C1 segment of cervical spinal cord (tissue), 14 donors: ENCODE measurements around the gene PRM2.

Experiments used
- DNase-seq, 14 donors: peaks; one replicate each; lab custom pipeline; 2025; lab: John Stamatoyannopoulos, UW

Gene PRM2, protein sequence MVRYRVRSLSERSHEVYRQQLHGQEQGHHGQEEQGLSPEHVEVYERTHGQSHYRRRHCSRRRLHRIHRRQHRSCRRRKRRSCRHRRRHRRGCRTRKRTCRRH

DNA sequence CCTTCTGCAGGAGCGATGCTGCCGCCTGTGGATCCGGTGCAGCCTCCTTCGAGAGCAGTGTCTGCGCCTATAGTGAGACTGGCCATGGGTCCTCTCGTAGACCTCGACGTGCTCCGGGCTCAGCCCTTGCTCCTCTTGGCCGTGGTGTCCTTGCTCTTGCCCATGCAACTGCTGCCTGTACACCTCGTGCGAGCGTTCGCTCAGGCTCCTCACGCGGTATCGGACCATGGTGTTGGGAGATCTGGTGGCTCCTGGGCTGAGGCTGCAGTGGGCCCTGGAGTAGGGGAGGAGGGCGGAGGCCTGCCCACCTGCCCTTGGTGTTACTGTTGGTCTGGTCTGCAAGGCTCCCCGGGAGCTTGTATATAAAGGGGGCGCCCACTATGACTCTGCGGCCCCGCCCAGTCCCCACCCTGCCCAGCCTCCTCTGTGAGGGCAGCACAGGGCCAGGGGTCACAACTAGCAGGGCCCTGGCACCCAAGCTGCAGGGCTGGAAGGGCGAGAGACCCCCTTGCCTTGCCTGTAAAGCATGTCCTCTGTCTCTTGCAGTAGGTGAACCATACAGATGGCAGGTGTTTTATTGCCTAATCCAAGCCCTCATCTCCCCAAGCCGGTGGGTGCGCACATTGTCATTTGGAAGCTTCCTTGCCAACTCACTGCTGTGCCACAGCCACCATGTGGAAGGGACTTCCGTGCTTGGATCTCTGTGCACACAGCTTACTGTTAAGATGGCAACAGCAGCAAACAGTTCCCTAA is at the start of gene PRM2:
PRM2 (minus strand) TSS at position 338 of the 753 bp plus-strand sequence; CDS start at position 228, 110 bp downstream.
- DNase-seq = no peak

DNA sequence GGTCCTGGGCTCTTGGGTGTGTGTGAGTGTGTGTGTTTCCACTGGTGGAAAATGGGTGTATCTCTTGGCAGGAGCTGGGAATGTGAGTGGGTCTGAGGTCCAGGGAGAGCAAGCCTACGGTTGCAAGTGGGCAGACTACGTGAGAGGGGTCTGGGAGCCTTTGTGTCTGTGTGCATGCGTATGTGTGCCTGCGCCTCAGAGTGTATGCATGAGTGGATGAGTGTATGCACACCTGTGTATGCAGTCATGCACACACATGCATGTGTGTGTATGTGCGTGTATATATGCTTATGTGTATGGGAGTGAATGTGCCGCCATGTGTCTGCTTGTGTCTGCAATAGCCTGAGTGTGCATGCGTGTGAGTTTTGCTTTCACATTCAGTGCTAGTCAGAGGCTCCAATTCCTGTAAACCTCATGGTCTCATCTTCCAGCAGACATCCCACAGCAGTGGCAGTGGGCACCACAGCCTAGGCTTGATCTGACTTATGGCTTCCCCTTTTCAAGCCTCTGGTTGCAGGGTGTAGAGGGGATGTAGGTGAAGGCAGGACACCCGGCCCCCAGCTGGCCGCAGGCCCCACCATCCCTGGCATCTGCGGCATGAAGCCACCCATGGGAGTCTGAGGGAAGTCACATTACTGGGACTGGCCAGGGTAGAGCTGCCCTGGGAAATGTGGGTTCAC is 49.3 kb upstream of the PRM2 start:
- peak in 1 of 14 donors; percentile 28 for DNase-seq

DNA sequence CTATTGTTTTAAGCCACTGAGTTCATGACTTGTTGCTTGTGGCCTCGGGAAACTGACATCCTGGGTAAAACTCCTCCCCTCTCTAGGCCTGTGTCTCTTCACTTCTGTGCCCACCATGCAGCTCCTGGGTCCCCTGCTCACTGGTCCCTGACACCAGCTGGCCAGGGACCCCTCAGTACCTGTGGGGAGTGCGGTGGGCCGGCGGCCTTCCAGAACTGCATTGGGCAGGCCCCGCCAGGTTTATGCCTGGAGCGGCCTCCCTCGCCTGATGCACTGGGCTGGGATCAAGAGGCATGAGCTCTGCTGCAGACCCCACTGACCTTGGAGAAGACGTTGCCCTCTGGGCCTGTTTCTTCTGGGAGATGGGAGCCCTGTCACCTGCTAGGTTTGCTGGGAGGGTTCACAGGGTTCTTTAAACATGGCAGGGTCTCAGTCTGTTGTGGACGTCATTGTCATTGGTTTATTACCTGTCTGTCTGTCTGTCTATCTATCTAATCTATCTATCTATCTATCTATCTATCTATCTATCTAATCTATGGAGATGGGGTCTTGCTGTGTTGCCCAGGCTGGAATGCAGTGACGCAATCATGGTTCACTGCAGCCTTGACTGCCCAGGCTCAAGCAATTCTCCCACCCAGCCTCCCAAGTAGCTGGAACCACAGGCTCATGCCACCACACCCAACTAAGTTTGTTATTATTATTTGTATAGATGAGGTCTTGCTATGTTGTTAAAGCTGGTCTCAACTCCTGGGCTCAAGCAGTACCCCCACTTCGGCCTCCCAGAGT is 47.5 kb upstream of the PRM2 start:
- no peak for DNase-seq

DNA sequence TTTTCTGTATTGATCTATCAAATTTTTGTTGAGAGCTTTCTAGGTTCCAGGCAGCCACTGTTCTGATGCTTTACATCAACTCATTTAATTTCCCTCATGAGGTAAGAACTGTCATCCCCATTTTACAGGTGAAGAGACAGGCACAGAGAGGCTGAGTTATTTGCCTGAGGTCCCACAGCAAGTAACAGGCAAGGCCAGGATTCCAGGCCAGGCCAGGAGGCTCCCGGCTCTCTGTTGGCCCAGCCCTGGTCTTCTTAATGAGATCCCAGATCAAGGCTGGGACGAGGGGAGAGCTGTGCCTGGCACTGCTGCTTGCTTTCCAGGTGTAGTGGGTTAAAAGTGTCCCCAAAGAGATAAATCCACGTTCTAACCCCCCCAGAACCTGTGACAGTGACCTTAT is 46.5 kb upstream of the PRM2 start:
- no peak for DNase-seq

DNA sequence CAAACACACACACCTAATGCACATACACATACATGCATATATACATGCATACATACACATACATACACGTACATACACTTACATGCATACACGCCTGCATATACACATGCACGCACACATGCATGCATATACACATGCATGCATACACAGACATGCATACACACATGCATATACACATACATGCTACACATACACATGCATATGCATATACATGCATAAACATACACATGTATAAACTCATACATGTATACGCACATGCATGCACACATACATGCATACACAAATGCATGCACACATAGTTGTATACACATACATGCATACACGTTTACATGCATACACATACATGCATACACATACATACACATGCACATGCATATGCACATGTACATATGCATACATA is 45.4 kb upstream of the PRM2 start:
- DNase-seq = no peak

DNA sequence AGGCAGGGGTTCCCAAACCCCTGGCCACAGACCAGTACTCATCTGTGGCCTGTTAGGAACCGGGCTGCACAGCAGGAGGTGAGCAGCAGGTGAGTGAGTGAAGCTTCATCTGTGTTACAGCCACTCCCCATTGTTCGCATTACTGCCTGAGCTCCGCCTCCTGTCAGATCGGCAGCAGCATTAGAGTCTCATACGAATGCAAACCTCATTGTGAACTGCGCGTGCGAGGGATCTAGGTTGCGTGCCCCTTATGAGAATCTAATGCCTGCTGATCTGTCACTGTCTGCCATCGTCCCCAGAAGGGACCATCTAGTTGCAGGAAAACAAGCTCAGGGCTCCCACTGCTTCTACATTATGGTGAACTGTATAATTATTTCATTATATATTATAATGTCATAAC is 43.9 kb upstream of the PRM2 start:
- no peak for DNase-seq

DNA sequence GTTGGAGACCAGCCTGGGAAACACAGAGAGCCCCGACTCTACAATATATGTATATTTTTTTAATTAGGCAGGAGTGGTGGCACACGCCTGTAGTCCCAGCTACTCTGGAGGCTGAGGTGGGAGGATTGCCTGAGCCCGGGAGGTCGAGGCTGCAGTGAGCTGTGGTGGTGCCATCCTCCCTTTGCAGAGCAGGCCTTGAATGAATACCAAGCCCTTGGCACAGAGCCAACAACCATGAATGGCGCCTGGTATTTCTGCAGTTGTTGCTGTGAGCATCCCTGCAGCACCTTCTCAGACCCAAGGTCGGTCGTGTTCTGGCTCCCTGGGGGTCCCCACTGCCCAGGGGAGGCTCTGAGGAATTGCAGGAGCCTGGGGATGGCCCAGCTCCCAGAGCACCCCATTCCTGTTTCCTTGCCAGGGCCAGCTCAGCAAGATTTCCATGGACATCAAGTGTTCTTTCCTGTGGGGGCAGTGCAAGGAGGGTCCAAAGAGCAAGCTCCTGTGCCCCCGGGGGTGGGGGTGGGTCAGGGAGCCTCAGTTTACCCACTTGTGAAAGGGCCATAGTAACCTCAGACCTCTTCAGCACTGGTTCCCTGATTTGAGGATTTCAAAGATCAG is 43.4 kb upstream of the PRM2 start:
- DNase-seq = no peak

DNA sequence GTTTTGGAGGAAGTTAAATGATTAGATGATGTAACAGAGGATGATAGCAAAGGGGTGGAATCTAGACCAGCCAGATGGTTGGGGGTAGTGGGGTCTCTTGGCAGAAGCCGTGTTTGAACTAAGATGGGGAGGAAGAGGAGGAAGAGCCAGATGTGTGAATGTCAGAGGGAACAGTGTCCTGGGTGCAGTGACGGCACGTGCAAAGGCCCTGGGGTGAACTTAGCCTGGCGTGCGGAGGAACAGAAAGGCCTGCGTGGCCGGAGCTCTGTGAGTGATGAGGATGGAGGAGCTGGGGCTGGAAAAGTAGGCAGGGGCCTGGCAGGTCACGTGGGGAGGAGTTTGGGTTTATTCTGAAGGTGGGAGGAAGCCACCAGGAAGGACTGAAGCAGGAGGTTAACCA is 42.5 kb upstream of the PRM2 start:
- no peak for DNase-seq

DNA sequence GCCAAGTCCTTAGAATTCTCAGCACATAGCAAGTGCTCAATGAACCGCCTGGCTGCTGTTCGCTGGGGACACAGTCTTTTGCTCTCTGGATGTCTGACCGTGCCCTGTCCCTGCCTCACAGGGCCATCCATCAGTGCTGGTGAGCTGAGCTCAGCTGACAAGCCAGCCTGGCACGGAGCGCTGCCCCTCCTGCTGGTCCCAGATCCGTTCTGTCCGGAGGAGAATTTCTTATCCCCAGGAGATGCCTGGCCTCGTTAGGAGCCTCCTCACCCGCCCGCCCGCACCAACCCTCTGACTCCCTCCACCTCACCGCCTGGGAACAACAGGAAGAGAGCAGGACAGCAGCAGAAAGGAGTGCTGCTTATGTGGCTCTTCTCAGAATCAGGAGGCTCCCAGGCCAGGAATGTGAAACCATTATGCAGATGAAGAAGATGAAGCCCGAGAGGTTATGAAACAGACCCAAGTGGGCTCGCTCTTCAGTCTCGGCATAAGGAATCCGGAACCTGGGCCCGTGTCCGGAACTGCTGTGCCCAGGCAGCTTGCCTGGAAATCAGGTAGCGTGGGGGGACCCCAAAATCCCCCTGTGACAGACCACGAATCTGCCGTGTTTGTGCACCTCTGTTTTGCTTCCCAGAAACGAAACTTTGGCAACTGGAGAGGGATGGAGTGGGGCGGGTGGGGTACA is 40.2 kb upstream of the PRM2 start:
- DNase-seq = peak in 2 of 14 donors; percentile 11 to 19

DNA sequence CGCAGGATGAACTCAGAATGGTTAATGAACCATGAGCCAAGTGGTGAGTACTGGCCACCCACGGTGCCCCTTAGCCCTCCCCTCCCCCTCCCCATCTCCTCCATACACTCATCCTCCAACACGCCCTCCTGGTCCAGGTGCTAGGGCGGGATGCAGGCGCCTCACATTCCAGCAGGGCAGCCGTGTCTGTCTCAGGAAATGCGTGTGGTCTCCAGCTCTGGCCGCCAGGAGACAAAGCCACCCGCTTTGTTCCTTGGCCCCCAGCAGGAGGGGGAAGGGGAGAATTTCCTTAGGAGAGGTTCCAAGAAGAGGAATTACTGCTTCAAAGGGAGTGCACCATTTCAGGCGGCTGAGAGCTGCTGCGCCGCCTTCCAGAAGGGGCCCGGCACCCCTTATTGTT is 39.2 kb upstream of the PRM2 start:
- DNase-seq = no peak

DNA sequence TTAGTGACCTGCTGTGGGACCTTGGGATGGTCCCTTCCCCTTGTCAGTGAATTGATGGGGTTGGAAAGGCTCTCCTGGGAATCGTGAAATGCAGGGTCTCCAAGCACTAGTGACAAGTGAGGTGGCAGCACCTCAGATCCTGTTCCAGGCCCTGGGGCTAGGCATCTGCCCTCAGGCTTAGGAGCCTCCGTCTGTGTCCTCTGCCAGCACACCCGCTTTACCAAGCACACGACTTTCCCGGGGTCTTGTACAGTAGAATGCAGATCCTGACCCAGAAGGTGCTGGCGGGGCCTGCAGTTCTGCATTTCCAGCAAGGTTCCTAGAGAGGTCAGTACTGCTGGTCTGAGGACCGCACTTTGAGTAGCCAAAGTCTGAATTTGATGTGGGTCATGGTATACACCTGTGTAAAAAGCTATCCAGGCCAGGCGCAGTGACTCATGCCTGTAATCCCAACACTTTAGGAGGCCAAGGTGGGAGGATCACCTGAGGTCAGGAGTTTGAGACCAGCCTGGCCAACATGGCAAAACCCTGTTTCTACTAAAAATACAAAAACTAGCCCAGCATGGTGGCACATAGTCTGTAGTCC is 38.1 kb upstream of the PRM2 start:
- no peak for DNase-seq

DNA sequence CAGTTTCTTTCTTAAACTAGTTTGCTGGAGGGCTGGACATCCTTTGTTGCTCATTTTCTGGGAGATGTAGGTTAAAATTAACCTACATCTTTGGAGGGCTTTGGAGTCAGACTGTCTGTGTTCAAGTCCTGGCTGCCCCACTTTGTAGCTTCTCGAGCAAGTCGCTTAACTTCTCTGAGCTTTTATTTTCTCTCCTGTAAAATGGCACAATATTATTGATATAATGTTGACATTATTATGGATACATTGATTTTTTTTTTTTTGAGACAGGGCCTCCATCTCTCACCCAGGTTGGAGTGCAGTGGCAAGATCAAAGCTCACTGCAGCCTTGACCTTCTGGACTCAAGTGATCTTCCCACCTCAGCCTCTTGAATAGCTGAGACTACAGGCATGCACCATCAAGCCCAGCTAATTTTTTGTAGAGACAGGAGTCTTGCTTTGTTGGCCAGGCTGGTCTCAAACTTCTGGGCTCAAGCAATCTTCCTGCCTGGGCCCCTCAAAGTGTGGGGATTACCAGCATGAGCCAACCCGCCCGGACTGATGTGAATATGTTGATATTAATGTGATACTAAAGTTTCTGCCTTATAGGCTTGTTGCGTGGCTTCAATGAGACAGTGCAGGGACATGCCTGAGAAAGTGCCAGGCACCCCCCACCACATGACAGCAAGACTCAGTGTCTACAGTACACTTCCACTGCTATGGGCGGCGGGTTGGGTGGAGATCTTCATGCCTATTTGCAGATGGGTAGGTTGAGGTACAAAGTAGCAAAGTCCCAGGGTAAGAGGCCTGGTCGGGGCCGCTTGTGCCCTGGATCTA is 37.4 kb upstream of the PRM2 start:
- DNase-seq = no peak

DNA sequence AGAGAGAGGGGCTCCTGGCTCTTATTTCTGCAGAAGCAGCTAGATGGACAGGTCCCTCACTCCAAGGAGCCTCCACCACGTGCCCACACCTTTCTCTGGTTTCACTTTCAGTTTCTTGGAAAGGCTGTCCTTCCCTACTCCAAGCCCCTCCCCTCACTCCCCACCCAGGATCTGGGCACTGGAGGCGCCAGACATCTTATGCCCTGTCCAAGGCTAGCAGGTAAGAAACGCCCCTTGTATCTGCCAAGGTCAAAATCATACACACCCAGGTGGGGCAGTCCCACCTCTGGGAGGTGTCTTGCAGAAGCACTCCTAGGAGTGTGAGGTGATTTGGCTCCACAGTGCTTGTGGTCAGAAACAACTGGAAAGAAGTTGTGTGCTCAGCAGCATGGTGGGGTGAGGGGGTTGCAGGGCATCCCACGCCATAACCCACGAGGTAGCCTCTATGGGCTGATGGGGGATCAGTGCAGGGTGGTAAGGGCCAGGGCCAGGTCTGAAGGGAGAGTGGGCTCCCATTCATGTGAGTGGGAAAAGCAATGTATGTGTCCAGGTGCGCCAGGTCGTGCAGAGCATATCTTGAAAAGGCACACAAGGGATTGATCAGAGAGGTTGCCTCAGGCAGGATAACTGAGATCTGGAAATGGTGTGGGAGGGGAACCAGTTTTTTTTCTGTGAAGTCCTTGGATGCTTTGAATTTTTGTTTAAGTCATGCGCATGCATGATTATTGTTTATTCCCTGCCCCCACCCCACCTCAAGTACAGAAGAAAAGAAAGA is 36.6 kb upstream of the PRM2 start:
- no peak for DNase-seq

DNA sequence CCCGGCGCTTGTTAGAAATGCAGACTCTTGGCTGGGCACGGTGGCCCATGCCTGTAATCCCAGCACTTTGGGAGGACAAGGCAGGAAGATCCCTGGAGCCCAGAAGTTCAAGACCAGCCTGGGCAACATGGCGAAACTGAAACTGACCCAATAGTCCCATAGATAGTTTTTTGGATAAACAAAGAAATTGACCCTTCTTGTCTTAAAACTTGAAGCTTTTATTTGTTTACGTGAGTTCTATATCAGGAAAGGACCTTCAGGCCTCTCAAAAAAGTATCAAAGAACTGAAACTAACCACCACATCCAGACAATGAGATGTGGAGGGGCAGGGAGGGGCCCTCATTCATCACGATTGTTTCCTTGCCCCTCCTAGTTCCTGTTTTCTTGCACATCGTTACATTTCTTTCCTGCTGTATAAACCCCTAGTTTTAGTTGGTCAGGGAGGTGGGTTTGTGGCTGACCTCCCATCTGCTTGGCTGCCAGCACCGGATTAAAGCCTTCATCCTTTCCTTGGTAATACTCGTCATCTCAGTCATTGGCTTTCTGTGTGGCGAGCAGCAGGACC is 34.8 kb upstream of the PRM2 start:
- DNase-seq = no peak

DNA sequence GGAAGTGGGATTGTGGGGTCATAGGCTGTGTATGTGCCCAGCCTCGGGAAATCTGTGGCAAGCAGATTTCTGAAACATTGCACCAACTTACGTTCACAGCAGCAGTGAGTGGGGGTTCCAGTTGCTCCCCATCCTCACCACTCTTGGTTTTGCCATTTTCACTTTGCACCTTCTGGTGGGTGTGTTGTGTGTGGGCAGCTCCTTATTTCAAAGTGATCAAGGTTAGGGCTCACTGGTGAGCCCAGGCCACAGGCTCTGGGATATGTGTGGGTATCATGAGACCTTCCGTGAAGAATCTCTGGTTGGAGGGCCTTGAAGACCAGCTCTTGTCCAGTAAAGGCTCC is 34.3 kb upstream of the PRM2 start:
- no peak for DNase-seq

DNA sequence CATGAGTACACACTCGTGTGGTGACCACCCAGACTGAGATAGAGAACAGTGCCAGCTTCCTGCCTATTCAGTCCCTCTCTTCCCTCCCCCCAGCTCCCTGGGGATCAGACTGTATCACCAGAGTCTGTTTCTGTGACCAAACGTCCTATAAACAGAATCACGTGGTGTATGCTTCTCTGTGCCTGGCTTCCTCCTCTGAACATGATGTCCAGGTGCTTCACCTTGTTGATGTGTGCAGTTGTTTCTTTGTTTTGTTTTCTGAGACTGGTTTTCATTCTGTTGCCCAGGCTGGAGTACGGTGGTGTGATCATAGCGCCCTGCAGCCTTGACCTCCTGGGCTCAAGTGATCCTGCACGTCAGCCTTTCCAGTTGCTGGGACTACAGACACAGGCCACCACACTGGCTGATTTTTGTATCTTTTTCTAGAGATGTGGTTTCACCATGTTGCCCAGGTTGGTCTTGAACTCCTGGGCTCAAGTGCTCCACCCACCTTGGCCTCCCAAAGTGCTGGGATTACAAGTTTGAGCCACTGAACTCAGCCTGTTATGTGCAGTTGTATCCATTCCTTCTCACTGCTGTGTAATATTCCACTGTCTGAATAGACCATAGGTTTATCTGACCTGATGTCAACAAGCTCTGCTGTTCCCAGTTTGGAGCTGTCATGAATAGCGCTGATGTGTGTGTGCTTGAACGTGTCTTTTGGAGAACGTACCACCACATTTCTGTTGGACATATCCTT is 33.8 kb upstream of the PRM2 start:
- no peak for DNase-seq

DNA sequence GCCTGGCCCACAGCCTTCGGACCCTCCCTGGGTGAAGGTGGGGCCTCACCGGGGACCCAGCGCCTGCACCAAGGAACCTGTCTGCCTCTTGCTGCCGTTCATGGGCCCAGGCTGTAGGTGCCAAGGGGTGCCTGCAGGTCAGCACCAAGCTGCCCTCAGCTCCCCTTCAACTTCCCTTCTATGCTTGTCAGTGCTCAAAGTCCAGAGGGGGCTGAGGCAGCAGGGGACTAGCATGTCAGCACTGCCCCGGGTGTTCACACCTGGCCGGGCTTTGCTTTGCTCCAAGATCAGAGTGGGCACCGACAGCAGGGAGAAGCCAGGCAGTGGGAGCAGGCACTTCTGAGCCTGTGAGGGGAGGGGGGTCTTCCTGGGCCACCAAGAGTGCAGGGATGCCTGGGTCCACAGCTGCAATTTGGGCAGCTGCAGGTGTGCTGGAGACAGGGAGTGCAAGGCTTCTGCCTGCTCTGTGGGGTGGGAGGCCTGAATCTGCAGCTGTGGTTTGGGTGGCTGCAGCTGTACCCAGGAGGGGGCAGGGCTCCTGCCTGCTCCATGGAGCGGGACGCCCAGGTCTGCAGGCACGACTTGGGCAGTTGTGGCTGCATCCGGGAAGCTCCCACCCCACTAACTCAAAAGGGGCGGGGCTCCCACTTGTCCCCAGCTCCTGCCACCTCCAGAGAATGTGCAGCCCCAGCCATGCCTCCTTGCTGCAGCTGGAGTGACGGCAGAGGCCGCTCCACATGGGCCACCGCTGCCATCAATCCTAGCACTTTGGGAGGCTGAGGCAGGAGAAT is 32.4 kb upstream of the PRM2 start:
- DNase-seq = no peak
